HepG2 (cell line): ENCODE measurements around the gene EXTL1. TPM values are rescaled to one million over a fixed set of nuclear protein-coding genes. Genes with fewer than 3 reads are reported as not detected.

Experiments
- ATAC-seq: fragments of 200-7000 bp; cut with Tn5 transposase; 3 replicates; pipeline ENCODE4 v1.9.1; 2020; ENCODE audit warnings: mild to moderate bottlenecking, moderate library complexity
- BruUV-seq: library from RNA; stranded (reverse); fragments of 400-500 nt; replicated peaks from 2 replicates; lab custom pipeline; 2021; lab: Mats Ljungman, UMichigan
- CTCF ChIA-PET: fragments of 300-600 bp; formaldehyde crosslinking; extraction: SDS; loops from one replicate; lab custom pipeline; 2021; ENCODE audit warnings: low total read pairs, inconsistent platforms, low intra/inter-chr PET ratio; lab: Yijun Ruan, JAX
- POLR2A ChIA-PET: fragments of 350-600 bp; sonication (Branson Sonifier 250); formaldehyde crosslinking; loops from one replicate; lab custom pipeline; 2020; ENCODE audit warnings: antibody characterized with exemption, inconsistent platforms; lab: Yijun Ruan, JAX
- DNase-seq: peaks from one replicate; pipeline ENCODE4 v3.0.0-alpha.2; 2015; ENCODE audit warnings: low spot score
- FAIRE-seq: peaks from 3 replicates; lab custom pipeline; 2011; peaks lifted over from hg19 to GRCh38; lab: Jason Lieb, UNC
- H2AFZ ChIP-seq: one replicate; pipeline ENCODE4 v1.6.1; 2011; ENCODE audit warnings: low read length, inconsistent platforms
- H3K27ac ChIP-seq: fragments of 300-600 bp; 3 replicates; pipeline ENCODE4 v1.8.0; 2011; ENCODE audit warnings: mixed run types, mild to moderate bottlenecking, mixed read lengths, low read length, inconsistent platforms; ENCODE audit not compliant: insufficient read depth; ENCODE audit errors: extremely low read length
- H3K27me3 ChIP-seq, 2 experiments: fragments of 200-600 bp in 1 of 2; 2 replicates in 1 of 2; 3 replicates in 1 of 2; pipeline versions ENCODE4 v1.6.0 to v1.8.0; 2011; ENCODE audit warnings: low read length in 2 of 2, mild to moderate bottlenecking in 2 of 2, moderate library complexity in 2 of 2, inconsistent platforms in 1 of 2; ENCODE audit not compliant: insufficient read depth in 2 of 2, control insufficient read depth in 1 of 2
- H3K36me3 ChIP-seq, 2 experiments: fragments of 200-600 bp in 1 of 2; replicated peaks in 1 of 2; 2 replicates in 1 of 2; 3 replicates in 1 of 2; pipeline versions ENCODE4 v1.5.1 to v1.8.0; 2011; ENCODE audit warnings: low read length in 2 of 2, inconsistent platforms in 1 of 2; ENCODE audit not compliant: insufficient read depth in 2 of 2, control insufficient read depth in 1 of 2
- H3K4me1 ChIP-seq: 2 replicates; pipeline ENCODE4 v1.5.1; 2012; ENCODE audit warnings: low read length, inconsistent platforms; ENCODE audit not compliant: insufficient read depth
- H3K4me2 ChIP-seq: 2 replicates; pipeline ENCODE4 v1.6.0; 2011; ENCODE audit warnings: low read depth, low read length, inconsistent platforms
- H3K4me3 ChIP-seq, 3 experiments: fragments of 200-600 bp in 1 of 3; sonication (generic), shearing (Covaris generic) in 1 of 3; replicated peaks in 1 of 3; 2 replicates each; pipeline ENCODE4 v1.5.1; 2011 to 2016; ENCODE audit warnings: low read length in 3 of 3, inconsistent platforms in 2 of 3, low read depth in 2 of 3, mild to moderate bottlenecking in 2 of 3, control low read depth in 1 of 3, mixed read lengths in 1 of 3; ENCODE audit not compliant: insufficient read depth in 1 of 3
- H3K79me2 ChIP-seq: one replicate; pipeline ENCODE4 v1.6.1; 2011; ENCODE audit warnings: low read length, inconsistent platforms; ENCODE audit not compliant: insufficient read depth
- H3K9ac ChIP-seq: 2 replicates; pipeline ENCODE4 v1.6.0; 2011; ENCODE audit warnings: mild to moderate bottlenecking, low read depth, low read length, inconsistent platforms; ENCODE audit not compliant: insufficient read depth
- H3K9me3 ChIP-seq: 2 replicates; pipeline ENCODE4 v1.5.1; 2012; ENCODE audit warnings: mild to moderate bottlenecking, low read length
- H4K20me1 ChIP-seq: 2 replicates; pipeline ENCODE4 v1.6.0; 2011; ENCODE audit warnings: inconsistent platforms, mild to moderate bottlenecking, low read length, moderate library complexity; ENCODE audit not compliant: insufficient read depth
- CBFB ChIP-seq: sonication (generic); formaldehyde crosslinking; IDR thresholded peaks from 2 replicates; pipeline ENCODE4 v1.4.0; 2020; ENCODE audit warnings: missing genetic modification reagents
- GFI1 ChIP-seq: sonication (generic); formaldehyde crosslinking; IDR thresholded peaks from 2 replicates; pipeline ENCODE4 v1.5.0; 2020; ENCODE audit warnings: missing genetic modification reagents, mild to moderate bottlenecking, borderline replicate concordance
- HNF4A ChIP-seq: sonication (generic); formaldehyde crosslinking; IDR thresholded peaks from 2 replicates; pipeline ENCODE4 v1.4.0; 2020; ENCODE audit warnings: missing genetic modification reagents
- KDM3A ChIP-seq: IDR thresholded peaks from 2 replicates; pipeline ENCODE4 v1.6.1; 2018; ENCODE audit warnings: low read depth, missing compliant biosample characterization
- PTBP1 ChIP-seq: fragments of 200-400 bp; formaldehyde crosslinking; IDR thresholded peaks from 2 replicates; pipeline ENCODE4 v1.6.1; 2018; ENCODE audit warnings: low read length, low read depth; ENCODE audit not compliant: poor library complexity, severe bottlenecking
- ZKSCAN8 ChIP-seq: IDR thresholded peaks from 2 replicates; pipeline ENCODE4 v1.6.1; 2016; ENCODE audit warnings: borderline replicate concordance, missing genetic modification reagents, missing compliant biosample characterization
- ZNF230 ChIP-seq: sonication (generic); formaldehyde crosslinking; IDR thresholded peaks from 2 replicates; pipeline ENCODE4 v1.4.0; 2020; ENCODE audit warnings: mild to moderate bottlenecking, missing genetic modification reagents
- ZNF430 ChIP-seq: sonication (generic); formaldehyde crosslinking; IDR thresholded peaks from 2 replicates; pipeline ENCODE4 v1.9.0; 2021; ENCODE audit warnings: mild to moderate bottlenecking, missing genetic modification reagents
- ZNF749 ChIP-seq: sonication (generic); formaldehyde crosslinking; IDR thresholded peaks from 2 replicates; pipeline ENCODE4 v1.8.0; 2022; ENCODE audit warnings: mild to moderate bottlenecking, missing genetic modification reagents, moderate library complexity, borderline replicate concordance
- ZNF83 ChIP-seq: sonication (generic); formaldehyde crosslinking; IDR thresholded peaks from 2 replicates; pipeline ENCODE4 v1.4.0; 2020; ENCODE audit warnings: missing genetic modification reagents, mild to moderate bottlenecking, borderline replicate concordance
- WGBS: methylation state at CpG from one replicate; pipeline ENCODE4 v1.1.6; 2017; ENCODE audit warnings: low lambda C conversion rate; 5-methylcytosine and 5-hydroxymethylcytosine counted together
- in situ Hi-C: cut with HindIII; loops from 2 replicates; pipeline ENCODE4 v1.10.0; 2017; ENCODE audit warnings: low pct_unique_long_range_greater_than_20kb; ENCODE audit not compliant: extremely low pct_ligation_motif_present
- intact Hi-C: fragments of 100-400 bp; cut with micrococcal nuclease; formaldehyde crosslinking; loops from one replicate; pipeline ENCODE4 v1.10.0; 2022; ENCODE audit not compliant: unreplicated experiment
- polyA plus RNA-seq, 8 experiments: library from polyadenylated mRNA; depleted of rRNA in 3 of 8; stranded (reverse) in 7 of 8; unstranded in 1 of 8; fragments of >200 nt; fragmentation: Illumina TruSeq in 4 of 8; extraction: Trizol in 4 of 8; gene quantifications; 2 replicates each; pipeline versions ENCODE4 v1.2.1 to v1.2.3, GENCODE V29; 2011 to 2016; ENCODE audit warnings: low read depth in 4 of 8, missing spikeins in 1 of 8, mixed read lengths in 1 of 8; ENCODE audit not compliant: insufficient read depth in 1 of 8
- total RNA-seq, 5 experiments: library from RNA; depleted of rRNA; stranded (reverse); fragments of >200 nt; fragmentation: Illumina TruSeq; extraction: Trizol; gene quantifications; 2 replicates each; pipeline ENCODE4 v1.2.3, GENCODE V29; 2016; ENCODE audit warnings: low read depth in 1 of 5
- TF ChIP-seq, protein P1 (sequence below): sonication (generic); formaldehyde crosslinking; IDR thresholded peaks from 2 replicates; pipeline ENCODE4 v1.8.0; 2022; ENCODE audit warnings: missing genetic modification reagents, mild to moderate bottlenecking, moderate library complexity, borderline replicate concordance
- TF ChIP-seq, protein P2 (sequence below): sonication (generic); formaldehyde crosslinking; IDR thresholded peaks from 2 replicates; pipeline ENCODE4 v1.4.0; 2020; ENCODE audit warnings: mild to moderate bottlenecking, missing genetic modification reagents
- TF ChIP-seq, protein P3 (sequence below): sonication (generic); formaldehyde crosslinking; conservative IDR thresholded peaks from 2 replicates; pipeline ENCODE4 v1.5.0; 2020; ENCODE audit warnings: missing genetic modification reagents

Gene EXTL1
- total and polyA plus RNA-seq, 2 of the 13 experiments (the other 11 are each of a cell fraction or from before 2014, with no cell fraction given), result 0.35 to 1.0 TPM

DNA sequence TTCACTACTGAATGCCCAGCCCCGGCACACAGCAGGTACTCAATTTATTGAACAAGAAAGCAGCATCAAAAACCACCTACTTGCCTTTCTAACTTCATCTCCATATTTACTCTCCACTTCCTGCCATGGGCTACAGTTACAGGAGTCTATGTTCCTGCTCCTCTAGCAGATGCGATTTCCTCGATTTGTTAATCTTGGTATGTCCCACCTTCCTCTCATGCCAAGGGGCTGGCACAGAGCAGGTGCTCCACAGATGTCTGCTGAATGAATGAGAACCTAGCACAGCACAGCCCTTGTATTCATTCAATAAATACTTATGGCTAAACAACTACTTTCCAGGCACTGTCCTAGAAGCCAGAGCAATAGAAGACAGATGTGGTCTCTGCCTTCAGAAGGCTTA is 35.9 kb upstream of the EXTL1 start:
- no peak overlapping the region for H2AFZ ChIP-seq
- TF ChIP-seq, protein P1, sequence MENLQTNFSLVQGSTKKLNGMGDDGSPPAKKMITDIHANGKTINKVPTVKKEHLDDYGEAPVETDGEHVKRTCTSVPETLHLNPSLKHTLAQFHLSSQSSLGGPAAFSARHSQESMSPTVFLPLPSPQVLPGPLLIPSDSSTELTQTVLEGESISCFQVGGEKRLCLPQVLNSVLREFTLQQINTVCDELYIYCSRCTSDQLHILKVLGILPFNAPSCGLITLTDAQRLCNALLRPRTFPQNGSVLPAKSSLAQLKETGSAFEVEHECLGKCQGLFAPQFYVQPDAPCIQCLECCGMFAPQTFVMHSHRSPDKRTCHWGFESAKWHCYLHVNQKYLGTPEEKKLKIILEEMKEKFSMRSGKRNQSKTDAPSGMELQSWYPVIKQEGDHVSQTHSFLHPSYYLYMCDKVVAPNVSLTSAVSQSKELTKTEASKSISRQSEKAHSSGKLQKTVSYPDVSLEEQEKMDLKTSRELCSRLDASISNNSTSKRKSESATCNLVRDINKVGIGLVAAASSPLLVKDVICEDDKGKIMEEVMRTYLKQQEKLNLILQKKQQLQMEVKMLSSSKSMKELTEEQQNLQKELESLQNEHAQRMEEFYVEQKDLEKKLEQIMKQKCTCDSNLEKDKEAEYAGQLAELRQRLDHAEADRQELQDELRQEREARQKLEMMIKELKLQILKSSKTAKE (CRISPR knock-in tag), result no peak
- TF ChIP-seq, protein P2, sequence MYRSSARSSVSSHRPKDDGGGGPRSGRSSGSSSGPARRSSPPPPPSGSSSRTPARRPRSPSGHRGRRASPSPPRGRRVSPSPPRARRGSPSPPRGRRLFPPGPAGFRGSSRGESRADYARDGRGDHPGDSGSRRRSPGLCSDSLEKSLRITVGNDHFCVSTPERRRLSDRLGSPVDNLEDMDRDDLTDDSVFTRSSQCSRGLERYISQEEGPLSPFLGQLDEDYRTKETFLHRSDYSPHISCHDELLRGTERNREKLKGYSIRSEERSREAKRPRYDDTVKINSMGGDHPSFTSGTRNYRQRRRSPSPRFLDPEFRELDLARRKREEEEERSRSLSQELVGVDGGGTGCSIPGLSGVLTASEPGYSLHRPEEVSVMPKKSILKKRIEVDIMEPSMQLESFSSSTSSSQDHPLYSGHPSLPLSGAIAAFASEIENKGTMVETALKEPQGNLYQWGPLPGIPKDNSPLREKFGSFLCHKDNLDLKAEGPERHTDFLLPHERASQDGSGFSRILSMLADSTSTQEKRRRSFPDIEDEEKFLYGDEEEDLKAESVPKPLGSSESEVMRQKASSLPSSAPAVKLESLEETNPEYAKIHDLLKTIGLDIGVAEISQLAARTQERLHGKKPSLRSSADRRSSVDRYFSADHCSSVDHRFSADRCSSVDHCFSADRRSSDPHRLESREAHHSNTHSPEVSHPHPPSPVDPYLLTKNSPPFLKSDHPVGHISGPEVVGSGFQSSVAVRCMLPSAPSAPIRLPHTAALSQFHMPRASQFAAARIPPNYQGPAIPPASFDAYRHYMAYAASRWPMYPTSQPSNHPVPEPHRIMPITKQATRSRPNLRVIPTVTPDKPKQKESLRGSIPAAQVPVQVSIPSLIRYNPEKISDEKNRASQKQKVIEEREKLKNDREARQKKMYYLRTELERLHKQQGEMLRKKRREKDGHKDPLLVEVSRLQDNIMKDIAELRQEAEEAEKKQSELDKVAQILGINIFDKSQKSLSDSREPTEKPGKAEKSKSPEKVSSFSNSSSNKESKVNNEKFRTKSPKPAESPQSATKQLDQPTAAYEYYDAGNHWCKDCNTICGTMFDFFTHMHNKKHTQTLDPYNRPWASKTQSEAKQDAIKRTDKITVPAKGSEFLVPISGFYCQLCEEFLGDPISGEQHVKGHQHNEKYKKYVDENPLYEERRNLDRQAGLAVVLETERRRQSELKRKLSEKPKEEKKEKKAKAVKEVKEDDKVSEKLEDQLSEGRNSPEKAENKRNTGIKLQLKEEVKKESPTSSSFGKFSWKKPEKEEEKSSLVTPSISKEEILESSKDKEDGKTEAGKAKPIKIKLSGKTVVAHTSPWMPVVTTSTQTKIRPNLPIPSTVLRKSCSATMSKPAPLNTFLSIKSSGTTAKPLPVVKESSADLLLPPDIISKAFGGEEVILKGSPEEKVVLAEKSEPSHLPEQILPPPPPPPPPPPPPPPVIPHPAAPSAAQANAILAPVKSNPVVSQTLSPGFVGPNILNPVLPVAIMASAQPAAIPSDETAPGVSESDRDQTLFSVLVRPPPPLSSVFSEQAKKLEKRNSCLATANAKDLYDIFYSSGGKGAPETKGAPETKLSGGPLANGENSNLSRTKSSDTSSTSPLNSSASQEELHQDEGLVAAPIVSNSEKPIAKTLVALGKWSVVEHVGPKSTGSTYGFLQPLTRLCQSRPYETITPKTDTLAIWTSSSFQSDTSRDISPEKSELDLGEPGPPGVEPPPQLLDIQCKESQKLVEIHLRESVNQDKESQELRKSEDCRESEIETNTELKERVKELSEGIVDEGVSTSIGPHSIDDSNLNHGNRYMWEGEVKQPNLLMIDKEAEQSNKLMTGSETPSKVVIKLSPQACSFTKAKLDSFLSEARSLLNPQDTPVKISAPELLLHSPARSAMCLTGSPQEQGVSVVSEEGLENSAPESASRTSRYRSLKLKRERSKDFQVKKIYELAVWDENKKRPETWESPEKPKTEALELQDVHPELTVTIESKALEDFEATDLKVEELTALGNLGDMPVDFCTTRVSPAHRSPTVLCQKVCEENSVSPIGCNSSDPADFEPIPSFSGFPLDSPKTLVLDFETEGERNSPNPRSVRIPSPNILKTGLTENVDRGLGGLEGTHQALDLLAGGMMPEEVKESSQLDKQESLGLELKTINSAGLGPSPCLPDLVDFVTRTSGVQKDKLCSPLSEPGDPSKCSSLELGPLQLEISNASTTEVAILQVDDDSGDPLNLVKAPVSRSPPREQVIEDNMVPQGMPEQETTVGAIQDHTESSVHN (CRISPR knock-in tag), result no peak
- TF ChIP-seq ZNF430 (CRISPR knock-in tag) (no peak), ZNF749 (CRISPR knock-in tag) (no peak), PTBP1 (no peak), CBFB (CRISPR knock-in tag) (no peak), KDM3A (CRISPR knock-in tag) (no peak), HNF4A (CRISPR knock-in tag) (no peak), ZKSCAN8 (no peak), ZNF230 (no peak), ZNF83 (CRISPR knock-in tag) (no peak), GFI1 (CRISPR knock-in tag) (no peak)
- TF ChIP-seq, protein P3, sequence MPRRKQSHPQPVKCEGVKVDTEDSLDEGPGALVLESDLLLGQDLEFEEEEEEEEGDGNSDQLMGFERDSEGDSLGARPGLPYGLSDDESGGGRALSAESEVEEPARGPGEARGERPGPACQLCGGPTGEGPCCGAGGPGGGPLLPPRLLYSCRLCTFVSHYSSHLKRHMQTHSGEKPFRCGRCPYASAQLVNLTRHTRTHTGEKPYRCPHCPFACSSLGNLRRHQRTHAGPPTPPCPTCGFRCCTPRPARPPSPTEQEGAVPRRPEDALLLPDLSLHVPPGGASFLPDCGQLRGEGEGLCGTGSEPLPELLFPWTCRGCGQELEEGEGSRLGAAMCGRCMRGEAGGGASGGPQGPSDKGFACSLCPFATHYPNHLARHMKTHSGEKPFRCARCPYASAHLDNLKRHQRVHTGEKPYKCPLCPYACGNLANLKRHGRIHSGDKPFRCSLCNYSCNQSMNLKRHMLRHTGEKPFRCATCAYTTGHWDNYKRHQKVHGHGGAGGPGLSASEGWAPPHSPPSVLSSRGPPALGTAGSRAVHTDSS, result no peak
- TF ChIP-seq, all 625 proteins: peak for 0
- no peak overlapping the region for H3K4me2 ChIP-seq
- ATAC-seq, result no peak
- no peak overlapping the region for H3K9ac ChIP-seq
- H3K36me3 ChIP-seq, result peaks cover 25 to 48% of the 10 kb centered on the region in 2 experiments
- no peak for DNase-seq
- no TSS peak for BruUV-seq
- H3K9me3 ChIP-seq, result no peaks in the 10 kb centered on the region
- 97% methylated on average over 3 of the region's 3 CpGs for WGBS
- no peaks in the 10 kb centered on the region for H3K4me1 ChIP-seq
- intact Hi-C loops (no loop called here), in situ Hi-C loops (no loop called here)
- no peak overlapping the region for H3K4me3 ChIP-seq
- H3K79me2 ChIP-seq, result no peaks in the 10 kb centered on the region
- no peak for FAIRE-seq
- ChIA-PET POLR2A (no interaction called here), CTCF (no interaction called here)
- H3K27me3 ChIP-seq, result no peaks in the 10 kb centered on the region
- no peak overlapping the region for H3K27ac ChIP-seq
- no peaks in the 10 kb centered on the region for H4K20me1 ChIP-seq
